Ovary (tissue), 3 donors: ENCODE results near the gene LRRN1.

Experiments used
- POLR2A ChIP-seq: fragments of 450-650 bp; IDR thresholded peaks from one replicate; pipeline ENCODE4 v1.6.1; 2017; ENCODE audit warnings: antibody characterized with exemption, mild to moderate bottlenecking, moderate library complexity
- TF ChIP-seq, protein P1 (sequence below), 3 donors: fragments of 450-650 bp in 2 of 3; fragments of 200-600 bp in 1 of 3; IDR thresholded peaks; one replicate each; pipeline versions ENCODE4 v1.5.1 to v1.8.0; 2016 to 2022; ENCODE audit warnings: antibody characterized with exemption in 3 of 3, mild to moderate bottlenecking in 1 of 3
- donor health status: DM: no; HTN: no; CAD: no.

- no peak for TF ChIP-seq POLR2A
- TF ChIP-seq, protein P1, sequence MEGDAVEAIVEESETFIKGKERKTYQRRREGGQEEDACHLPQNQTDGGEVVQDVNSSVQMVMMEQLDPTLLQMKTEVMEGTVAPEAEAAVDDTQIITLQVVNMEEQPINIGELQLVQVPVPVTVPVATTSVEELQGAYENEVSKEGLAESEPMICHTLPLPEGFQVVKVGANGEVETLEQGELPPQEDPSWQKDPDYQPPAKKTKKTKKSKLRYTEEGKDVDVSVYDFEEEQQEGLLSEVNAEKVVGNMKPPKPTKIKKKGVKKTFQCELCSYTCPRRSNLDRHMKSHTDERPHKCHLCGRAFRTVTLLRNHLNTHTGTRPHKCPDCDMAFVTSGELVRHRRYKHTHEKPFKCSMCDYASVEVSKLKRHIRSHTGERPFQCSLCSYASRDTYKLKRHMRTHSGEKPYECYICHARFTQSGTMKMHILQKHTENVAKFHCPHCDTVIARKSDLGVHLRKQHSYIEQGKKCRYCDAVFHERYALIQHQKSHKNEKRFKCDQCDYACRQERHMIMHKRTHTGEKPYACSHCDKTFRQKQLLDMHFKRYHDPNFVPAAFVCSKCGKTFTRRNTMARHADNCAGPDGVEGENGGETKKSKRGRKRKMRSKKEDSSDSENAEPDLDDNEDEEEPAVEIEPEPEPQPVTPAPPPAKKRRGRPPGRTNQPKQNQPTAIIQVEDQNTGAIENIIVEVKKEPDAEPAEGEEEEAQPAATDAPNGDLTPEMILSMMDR (IDR thresholded peaks at IDR 0.05) = no peak
Observed at GRCh38 chr3:3782457-3782856, 16.8 kb upstream of the LRRN1 start.
